HG03045 (cell line): Measurements from ENCODE around the gene MLH3.
"Not testable (repeated sequence)": the region's sequence is repeated elsewhere in the genome, so short reads cannot be mapped to it uniquely, and the experiment has no call there.

Experiments
- ATAC-seq: cut with Tn5 transposase; IDR thresholded peaks from one replicate; pipeline ENCODE4 v1.9.1; 2021; ENCODE audit warnings: mild to moderate bottlenecking, moderate library complexity; ENCODE audit not compliant: unreplicated experiment

The MLH3 gene

DNA sequence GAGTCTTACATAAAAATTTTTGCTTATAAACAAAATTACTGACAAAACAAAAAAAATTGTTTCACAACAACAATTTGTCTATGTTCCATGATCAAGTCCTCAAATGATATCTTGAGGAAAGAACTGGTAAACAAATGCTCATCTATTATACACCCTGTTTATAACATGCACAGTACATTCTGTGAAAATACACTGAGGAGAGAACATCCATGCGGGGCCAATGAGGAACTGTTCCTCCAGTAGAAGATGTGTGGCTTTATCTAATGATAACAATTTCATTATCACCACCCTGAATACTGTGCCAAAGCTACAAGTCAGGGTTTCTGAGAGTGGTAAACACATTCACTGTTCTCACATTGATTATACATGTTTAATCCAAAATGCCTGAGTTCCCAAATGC lies 10.8 kb downstream of the MLH3 start:
- ATAC-seq, result no peak

GRCh38 chr14:75032939-75033338 lies 18.3 kb downstream of the MLH3 start:
- no peak for ATAC-seq

- ATAC-seq, result no peak
Observed at GRCh38 chr14:75030147-75030546, 21.1 kb downstream of the MLH3 start.

GRCh38 chr14:75025876-75026275 lies 25.4 kb downstream of the MLH3 start:
- ATAC-seq, result no peak

- ATAC-seq, result no peak
Observed at GRCh38 chr14:75025082-75025481, 26.2 kb downstream of the MLH3 start.

DNA sequence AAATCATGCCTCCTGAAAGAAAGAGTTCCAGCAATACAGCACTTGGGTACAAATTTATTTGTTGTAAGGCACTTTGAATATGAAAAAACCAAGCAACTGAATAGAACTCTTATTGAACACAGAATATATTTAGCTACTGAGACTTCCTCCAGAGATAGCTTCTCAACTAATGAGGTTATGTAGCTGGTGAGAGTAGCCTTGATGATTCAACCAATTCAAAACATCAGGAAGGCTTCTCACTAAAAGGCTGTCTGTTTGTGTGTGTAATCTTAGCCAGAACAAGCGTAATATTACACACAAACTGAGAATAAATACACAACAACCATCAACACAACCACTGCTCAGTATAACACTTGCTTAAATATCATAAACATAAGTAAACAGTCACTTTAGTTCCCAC lies 28.2 kb downstream of the MLH3 start:
- no peak for ATAC-seq

GRCh38 chr14:75022655-75023054 lies 28.6 kb downstream of the MLH3 start:
- ATAC-seq, result no peak

- ATAC-seq, result no peak
Observed at GRCh38 chr14:75018694-75019093, 32.6 kb downstream of the MLH3 start.

GRCh38 chr14:75016815-75017214 lies 34.5 kb downstream of the MLH3 start:
- ATAC-seq, result no peak

DNA sequence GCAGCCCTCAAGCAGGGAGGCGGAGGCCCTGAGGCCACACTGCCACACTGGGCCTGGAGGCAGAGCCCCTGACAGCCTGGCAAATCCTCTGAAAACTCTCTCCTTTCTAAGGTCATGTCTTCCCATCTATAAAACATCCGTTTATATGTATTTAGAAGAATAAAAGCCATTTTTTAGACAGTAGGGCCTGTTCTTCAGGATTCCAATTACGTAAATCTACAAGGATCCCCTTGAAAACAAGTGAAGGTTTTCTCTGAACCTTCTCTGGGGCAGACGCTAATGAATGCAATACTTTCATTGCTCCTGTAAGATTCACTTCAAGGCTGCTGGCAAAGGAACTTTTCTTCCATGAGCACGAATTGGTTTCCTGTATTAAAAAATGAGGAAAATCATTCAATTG lies 35.8 kb downstream of the MLH3 start:
- ATAC-seq, result no peak

GRCh38 chr14:75013290-75013689 lies 38.0 kb downstream of the MLH3 start:
- no peak for ATAC-seq

- ATAC-seq, result no peak
Observed at GRCh38 chr14:75011356-75011994, 39.8 kb downstream of the MLH3 start.

GRCh38 chr14:75010472-75011093 lies 40.7 kb downstream of the MLH3 start:
- ATAC-seq, result no peak

DNA sequence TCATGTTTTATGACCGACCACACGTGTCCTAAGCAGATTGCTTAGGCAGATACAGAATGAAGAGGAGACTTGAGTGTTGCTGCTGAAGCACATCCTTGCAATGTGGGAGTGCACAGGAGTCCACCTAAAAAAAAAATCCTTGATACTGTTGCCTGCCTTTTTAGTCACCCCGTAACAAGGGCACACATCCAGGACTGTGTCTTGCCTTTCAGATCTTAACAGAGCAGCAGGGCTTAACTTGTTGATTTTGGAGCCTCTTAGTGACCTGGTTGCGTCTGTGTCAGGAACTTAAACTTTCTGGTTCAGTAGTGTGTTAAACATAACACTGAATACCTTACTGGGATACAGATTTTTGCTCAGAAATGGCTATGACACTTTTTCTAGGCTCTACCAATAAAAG lies 42.1 kb downstream of the MLH3 start:
- no peak for ATAC-seq

- ATAC-seq, result no peak
Observed at GRCh38 chr14:75005357-75005756, 45.9 kb downstream of the MLH3 start.

DNA sequence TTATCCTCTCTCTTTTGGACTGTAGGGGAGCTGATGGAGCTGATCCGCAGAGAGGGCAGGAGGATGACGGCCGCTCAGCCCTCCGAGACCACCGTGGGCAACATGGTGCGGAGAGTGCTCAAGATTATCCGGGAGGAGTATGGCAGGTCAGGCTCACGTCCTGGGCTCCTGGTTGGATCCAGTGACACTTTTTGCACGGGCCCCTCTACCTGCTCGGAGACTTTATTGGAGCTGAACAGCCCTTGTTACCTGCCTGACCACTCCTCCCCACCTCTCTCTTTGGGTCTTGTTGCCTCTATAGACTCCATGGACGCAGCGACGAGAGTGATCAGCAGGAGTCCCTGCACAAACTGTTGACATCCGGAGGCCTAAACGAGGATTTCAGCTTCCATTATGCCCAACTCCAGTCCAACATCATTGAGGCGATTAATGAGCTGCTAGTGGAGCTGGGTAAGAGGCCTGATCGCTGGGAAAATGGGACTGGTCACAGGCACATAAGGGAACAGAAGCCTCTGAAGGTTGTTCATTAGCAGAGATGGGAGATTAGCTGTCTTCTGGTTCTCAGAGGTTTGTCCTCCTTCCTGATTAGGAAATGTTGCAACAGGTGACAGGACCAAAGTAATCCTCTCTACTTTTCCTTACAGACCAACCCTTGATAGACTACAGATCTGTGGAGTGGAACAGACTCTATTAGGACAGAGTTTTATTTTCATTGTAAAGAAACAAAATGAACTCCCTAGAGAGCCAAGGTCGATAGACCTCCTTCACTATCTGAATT lies 47.8 kb downstream of the MLH3 start:
- ATAC-seq, result no peak

DNA sequence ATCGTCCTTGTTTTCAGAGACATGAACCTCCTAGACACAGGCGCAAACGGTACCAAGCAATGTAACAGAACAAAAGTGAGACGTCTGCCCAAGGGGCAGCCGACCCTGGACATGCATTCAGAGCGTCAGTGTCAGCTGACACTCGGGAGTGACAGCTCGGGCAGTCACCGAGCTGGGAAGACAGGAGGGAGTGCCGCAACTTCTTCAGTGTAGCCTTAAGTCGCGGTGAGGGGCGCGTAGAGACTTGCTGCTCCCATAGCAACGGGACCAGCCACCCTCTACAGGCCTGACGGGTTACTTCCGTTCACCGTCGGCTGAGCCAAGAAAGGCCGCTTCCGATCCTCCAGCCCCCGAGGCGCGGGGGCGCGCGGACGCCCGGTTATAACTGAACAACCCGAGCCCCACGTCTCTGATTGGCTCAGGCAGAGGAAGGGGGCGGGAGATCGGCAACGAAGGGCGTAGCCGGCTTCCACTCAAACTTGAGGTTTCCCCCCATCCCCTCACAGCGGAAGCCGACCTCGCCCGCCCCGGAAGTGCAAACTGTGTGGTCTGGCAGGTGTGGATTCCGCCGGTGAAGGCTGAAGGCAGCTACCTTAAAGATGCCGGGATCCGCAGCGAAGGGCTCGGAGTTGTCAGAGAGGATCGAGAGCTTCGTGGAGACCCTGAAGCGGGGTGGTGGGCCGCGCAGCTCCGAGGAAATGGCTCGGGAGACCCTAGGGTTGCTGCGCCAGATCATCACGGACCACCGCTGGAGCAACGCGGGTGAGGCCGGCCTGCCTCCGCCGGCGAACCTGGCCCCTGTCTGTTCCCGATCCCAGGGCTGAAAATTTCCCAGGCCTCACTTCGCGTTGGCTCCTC lies 48.6 kb downstream of the MLH3 start, which contains the start of gene EIF2B2:
EIF2B2 (plus strand) TSS at position 530 of the 858 bp plus-strand sequence; CDS start at position 600, 70 bp downstream.
- peak; percentile 96 for ATAC-seq

GRCh38 chr14:75001899-75002298 lies 49.4 kb downstream of the MLH3 start:
- no peak for ATAC-seq

- no peak for ATAC-seq
Observed at GRCh38 chr14:75001261-75001660, 50.0 kb downstream of the MLH3 start.

DNA sequence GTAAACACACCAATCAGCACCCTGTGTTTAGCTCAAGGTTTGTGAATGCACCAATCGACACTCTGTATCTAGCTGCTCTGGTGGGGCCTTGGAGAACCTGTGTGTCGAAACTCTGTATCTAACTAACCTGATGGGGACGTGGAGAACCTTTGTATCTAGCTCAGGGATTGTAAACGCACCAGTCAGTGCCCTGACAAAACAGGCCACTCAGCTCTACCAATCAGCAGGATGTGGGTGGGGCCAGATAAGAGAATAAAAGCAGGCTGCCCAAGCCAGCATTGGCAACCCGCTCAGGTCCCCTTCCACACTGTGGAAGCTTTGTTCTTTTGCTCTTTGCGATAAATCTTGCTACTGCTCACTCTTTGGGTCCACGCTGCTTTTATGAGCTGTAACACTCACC lies 55.5 kb downstream of the MLH3 start:
- not testable (repeated sequence) for ATAC-seq

DNA sequence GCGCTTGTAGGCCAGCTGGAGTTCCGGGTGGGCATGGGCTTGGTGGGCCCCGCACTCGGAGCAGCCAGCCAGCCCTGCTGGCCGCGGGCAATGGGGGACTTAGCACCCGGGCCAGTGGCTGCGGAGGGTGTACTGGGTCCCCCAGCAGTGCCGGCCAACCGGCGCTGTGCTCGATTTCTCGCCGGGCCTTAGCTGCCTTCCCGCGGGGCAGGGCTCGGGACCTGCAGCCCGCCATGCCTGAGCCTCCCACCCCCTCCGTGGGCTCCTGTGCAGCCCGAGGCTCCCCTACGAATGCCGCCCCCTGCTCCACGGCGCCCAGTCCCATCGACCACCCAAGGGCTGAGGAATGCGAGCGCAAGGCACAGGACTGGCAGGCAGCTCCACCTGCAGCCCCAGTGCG lies 57.1 kb downstream of the MLH3 start:
- ATAC-seq, result not testable (repeated sequence)
